ENCODE data around the gene MIOX.
A peak's percentile ranks its signal among the peaks of the same experiment; 100 is the strongest.

Gene MIOX

GRCh38 chr22:50474710-50475651 is 11.7 kb upstream of the MIOX start, which contains the start of gene SBF1:
Gene SBF1, minus strand, starts transcription at chr22:50475035. Its CDS starts 195 bp downstream, at chr22:50474840.
- peak; percentile 63 for DNase-seq

- DNase-seq: no peak
Measured at GRCh38 chr22:50475652-50476002, 11.0 kb upstream of the MIOX start.

GRCh38 chr22:50476868-50477267 is 9.8 kb upstream of the MIOX start:
- no peak for DNase-seq

- no peak for DNase-seq
Measured at GRCh38 chr22:50477923-50478322, 8.7 kb upstream of the MIOX start.

- no peak for DNase-seq
Measured at GRCh38 chr22:50479721-50480120, 6.9 kb upstream of the MIOX start.

- DNase-seq: no peak
Measured at GRCh38 chr22:50481045-50481439, 5.6 kb upstream of the MIOX start.

GRCh38 chr22:50481440-50482106 is 5.1 kb upstream of the MIOX start, which contains the start of gene ADM2:
Gene ADM2, plus strand, starts transcription at chr22:50481543. Its CDS starts 305 bp downstream, at chr22:50481848.
- no peak for DNase-seq

- peak; percentile 67 for DNase-seq
Measured at GRCh38 chr22:50482107-50483074, 4.3 kb upstream of the MIOX start.

- no peak for DNase-seq
Measured at GRCh38 chr22:50483106-50483505, 3.6 kb upstream of the MIOX start.

GRCh38 chr22:50483556-50483955 is 3.1 kb upstream of the MIOX start:
- DNase-seq: no peak

- DNase-seq: no peak
Measured at GRCh38 chr22:50483977-50484853, 2.4 kb upstream of the MIOX start.

- DNase-seq: no peak
Measured at GRCh38 chr22:50485221-50486131, 1.2 kb upstream of the MIOX start.

- no peak for DNase-seq
Measured at GRCh38 chr22:50487290-50488005, 789 bp downstream of the MIOX start.

- no peak for DNase-seq
Measured at GRCh38 chr22:50488006-50488677, 1.5 kb downstream of the MIOX start.

GRCh38 chr22:50488886-50489285 is 2.2 kb downstream of the MIOX start:
- DNase-seq: no peak

- no peak for DNase-seq
Measured at GRCh38 chr22:50489363-50490243, 2.9 kb downstream of the MIOX start.

GRCh38 chr22:50490531-50491308 is 4.1 kb downstream of the MIOX start:
- DNase-seq: no peak

- no peak for DNase-seq
Measured at GRCh38 chr22:50497093-50497492, 10.4 kb downstream of the MIOX start.

Data from NCI-H1694 treated with DMSO at 0.1 percent for 48 hours (cell line).